ENCODE data around the gene COA6. TPM values are rescaled to one million over a fixed set of nuclear protein-coding genes. Genes with fewer than 3 reads are reported as not detected.
A peak's percentile ranks its signal among the peaks of the same experiment; 100 is the strongest.

The COA6 gene
- total and polyA plus RNA-seq, 2 of the 13 experiments (the other 11 are each of a cell fraction or from before 2014, with no cell fraction given): 32.4 to 104 TPM

DNA sequence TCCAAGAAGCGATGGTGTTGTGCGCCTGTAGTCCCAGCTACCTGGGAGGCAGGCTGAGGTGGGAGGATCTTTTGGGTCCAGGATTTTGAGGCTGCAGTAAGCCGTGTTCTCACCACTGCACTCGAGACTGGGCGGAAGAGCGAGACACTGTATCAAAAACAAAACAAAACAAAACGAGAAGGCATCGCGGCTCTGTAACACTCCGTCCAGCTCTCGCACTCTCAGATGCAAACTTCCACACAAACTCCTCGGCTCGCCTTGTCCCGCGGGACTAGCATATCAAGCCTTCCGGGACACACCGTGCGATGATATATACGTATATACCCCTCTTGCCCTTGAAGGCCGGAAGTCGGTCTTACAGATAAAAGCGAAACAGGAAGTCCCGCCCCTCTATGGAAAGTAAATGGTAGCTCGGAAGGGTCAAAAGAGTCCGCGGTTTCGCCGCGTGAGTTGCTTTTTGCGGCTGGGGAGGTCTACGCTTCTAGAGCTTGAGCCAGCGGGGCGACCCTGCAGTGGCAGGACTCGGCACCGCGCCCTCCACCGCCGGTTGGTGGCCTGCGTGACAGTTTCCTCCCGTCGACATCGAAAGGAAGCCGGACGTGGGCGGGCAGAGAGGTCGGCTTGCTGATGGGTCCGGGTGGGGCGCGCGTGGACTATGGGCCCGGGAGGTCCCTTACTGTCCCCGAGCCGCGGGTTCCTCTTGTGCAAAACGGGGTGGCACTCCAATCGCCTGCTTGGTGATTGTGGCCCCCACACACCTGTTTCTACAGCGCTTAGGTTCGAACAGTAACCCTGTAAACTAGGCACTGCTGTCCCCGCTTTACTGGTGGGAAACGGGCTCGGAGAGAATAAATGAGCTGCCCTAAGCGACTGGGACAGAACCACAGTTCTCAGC lies at the start of gene COA6 (continued):
- TF ChIP-seq MBD4 (IDR thresholded peaks at IDR 0.05; ENCODE audit: borderline replicate concordance, low read length): no peak
- TF ChIP-seq, protein P1, sequence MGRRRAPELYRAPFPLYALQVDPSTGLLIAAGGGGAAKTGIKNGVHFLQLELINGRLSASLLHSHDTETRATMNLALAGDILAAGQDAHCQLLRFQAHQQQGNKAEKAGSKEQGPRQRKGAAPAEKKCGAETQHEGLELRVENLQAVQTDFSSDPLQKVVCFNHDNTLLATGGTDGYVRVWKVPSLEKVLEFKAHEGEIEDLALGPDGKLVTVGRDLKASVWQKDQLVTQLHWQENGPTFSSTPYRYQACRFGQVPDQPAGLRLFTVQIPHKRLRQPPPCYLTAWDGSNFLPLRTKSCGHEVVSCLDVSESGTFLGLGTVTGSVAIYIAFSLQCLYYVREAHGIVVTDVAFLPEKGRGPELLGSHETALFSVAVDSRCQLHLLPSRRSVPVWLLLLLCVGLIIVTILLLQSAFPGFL (CRISPR knock-in tag; IDR thresholded peaks at IDR 0.05): no peak
- TF ChIP-seq, protein P2, sequence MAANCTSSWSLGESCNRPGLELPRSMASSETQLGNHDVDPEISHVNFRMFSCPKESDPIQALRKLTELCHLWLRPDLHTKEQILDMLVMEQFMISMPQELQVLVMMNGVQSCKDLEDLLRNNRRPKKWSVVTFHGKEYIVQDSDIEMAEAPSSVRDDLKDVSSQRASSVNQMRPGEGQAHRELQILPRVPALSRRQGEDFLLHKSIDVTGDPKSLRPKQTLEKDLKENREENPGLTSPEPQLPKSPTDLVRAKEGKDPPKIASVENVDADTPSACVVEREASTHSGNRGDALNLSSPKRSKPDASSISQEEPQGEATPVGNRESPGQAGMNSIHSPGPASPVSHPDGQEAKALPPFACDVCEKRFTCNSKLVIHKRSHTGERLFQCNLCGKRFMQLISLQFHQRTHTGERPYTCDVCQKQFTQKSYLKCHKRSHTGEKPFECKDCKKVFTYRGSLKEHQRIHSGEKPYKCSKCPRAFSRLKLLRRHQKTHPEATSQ (CRISPR knock-in tag; IDR thresholded peaks at IDR 0.05; ENCODE audit: borderline replicate concordance): peak; percentile 89
- TF ChIP-seq TAF1 (CRISPR knock-in tag; IDR thresholded peaks at IDR 0.05): peak; percentile 73
- no peak for TF ChIP-seq ZNF839 (CRISPR knock-in tag; IDR thresholded peaks at IDR 0.05; ENCODE audit: borderline replicate concordance)
- no peak for TF ChIP-seq JARID2 (CRISPR knock-in tag; IDR thresholded peaks at IDR 0.05; ENCODE audit: insufficient replicate concordance)
- no peak for TF ChIP-seq EZH2 (conservative IDR thresholded peaks at IDR 0.05; ENCODE audit: low read depth, low read length)
- 0 out of 2 replicates have a peak, but pooled peaks have one; percentile 75 for TF ChIP-seq PCBP1 (IDR thresholded peaks at IDR 0.05; ENCODE audit: borderline replicate concordance, low read depth, low read length)
- no peak for TF ChIP-seq NR3C1 (CRISPR knock-in tag; IDR thresholded peaks at IDR 0.05)
- TF ChIP-seq, protein P3, sequence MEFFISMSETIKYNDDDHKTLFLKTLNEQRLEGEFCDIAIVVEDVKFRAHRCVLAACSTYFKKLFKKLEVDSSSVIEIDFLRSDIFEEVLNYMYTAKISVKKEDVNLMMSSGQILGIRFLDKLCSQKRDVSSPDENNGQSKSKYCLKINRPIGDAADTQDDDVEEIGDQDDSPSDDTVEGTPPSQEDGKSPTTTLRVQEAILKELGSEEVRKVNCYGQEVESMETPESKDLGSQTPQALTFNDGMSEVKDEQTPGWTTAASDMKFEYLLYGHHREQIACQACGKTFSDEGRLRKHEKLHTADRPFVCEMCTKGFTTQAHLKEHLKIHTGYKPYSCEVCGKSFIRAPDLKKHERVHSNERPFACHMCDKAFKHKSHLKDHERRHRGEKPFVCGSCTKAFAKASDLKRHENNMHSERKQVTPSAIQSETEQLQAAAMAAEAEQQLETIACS (CRISPR knock-in tag; IDR thresholded peaks at IDR 0.05): no peak
- no peak for TF ChIP-seq NONO (IDR thresholded peaks at IDR 0.05)
- TF ChIP-seq NONO (CRISPR knock-in tag; conservative IDR thresholded peaks at IDR 0.05): peak; percentile 66; the same call in 1 of the 2 replicates
- TF ChIP-seq, protein P4, sequence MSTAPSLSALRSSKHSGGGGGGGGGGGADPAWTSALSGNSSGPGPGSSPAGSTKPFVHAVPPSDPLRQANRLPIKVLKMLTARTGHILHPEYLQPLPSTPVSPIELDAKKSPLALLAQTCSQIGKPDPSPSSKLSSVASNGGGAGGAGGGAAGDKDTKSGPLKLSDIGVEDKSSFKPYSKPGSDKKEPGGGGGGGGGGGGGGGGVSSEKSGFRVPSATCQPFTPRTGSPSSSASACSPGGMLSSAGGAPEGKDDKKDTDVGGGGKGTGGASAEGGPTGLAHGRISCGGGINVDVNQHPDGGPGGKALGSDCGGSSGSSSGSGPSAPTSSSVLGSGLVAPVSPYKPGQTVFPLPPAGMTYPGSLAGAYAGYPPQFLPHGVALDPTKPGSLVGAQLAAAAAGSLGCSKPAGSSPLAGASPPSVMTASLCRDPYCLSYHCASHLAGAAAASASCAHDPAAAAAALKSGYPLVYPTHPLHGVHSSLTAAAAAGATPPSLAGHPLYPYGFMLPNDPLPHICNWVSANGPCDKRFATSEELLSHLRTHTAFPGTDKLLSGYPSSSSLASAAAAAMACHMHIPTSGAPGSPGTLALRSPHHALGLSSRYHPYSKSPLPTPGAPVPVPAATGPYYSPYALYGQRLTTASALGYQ (CRISPR knock-in tag; IDR thresholded peaks at IDR 0.05): no peak
- TF ChIP-seq, protein P5, sequence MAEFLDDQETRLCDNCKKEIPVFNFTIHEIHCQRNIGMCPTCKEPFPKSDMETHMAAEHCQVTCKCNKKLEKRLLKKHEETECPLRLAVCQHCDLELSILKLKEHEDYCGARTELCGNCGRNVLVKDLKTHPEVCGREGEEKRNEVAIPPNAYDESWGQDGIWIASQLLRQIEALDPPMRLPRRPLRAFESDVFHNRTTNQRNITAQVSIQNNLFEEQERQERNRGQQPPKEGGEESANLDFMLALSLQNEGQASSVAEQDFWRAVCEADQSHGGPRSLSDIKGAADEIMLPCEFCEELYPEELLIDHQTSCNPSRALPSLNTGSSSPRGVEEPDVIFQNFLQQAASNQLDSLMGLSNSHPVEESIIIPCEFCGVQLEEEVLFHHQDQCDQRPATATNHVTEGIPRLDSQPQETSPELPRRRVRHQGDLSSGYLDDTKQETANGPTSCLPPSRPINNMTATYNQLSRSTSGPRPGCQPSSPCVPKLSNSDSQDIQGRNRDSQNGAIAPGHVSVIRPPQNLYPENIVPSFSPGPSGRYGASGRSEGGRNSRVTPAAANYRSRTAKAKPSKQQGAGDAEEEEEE (CRISPR knock-in tag; IDR thresholded peaks at IDR 0.05; ENCODE audit: borderline replicate concordance): peak; percentile 86; the same call in 1 of the 2 replicates
- TF ChIP-seq ZBTB42 (CRISPR knock-in tag; IDR thresholded peaks at IDR 0.05): peak; percentile 87; the same call in 1 of the 2 replicates
- TF ChIP-seq ZNF569 (CRISPR knock-in tag; IDR thresholded peaks at IDR 0.05; ENCODE audit: borderline replicate concordance): no peak
- TF ChIP-seq, protein P6, sequence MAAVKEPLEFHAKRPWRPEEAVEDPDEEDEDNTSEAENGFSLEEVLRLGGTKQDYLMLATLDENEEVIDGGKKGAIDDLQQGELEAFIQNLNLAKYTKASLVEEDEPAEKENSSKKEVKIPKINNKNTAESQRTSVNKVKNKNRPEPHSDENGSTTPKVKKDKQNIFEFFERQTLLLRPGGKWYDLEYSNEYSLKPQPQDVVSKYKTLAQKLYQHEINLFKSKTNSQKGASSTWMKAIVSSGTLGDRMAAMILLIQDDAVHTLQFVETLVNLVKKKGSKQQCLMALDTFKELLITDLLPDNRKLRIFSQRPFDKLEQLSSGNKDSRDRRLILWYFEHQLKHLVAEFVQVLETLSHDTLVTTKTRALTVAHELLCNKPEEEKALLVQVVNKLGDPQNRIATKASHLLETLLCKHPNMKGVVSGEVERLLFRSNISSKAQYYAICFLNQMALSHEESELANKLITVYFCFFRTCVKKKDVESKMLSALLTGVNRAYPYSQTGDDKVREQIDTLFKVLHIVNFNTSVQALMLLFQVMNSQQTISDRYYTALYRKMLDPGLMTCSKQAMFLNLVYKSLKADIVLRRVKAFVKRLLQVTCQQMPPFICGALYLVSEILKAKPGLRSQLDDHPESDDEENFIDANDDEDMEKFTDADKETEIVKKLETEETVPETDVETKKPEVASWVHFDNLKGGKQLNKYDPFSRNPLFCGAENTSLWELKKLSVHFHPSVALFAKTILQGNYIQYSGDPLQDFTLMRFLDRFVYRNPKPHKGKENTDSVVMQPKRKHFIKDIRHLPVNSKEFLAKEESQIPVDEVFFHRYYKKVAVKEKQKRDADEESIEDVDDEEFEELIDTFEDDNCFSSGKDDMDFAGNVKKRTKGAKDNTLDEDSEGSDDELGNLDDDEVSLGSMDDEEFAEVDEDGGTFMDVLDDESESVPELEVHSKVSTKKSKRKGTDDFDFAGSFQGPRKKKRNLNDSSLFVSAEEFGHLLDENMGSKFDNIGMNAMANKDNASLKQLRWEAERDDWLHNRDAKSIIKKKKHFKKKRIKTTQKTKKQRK (IDR thresholded peaks at IDR 0.05; ENCODE audit: low read length): no peak

All from HepG2 (cell line).